ENCODE data around the gene RIOK2.

GRCh38 chr5:97136475-97136874, 46.6 kb downstream of the RIOK2 start:
- no peak for TF ChIP-seq CTCF (IDR thresholded peaks at IDR 0.05; ENCODE audit: low read length)
- no peak for TF ChIP-seq EZH2 (IDR thresholded peaks at IDR 0.05; ENCODE audit: borderline replicate concordance, low read length)

All from OCI-LY1 (cell line).